ENCODE measurements around the gene ADAMTS14.

ADAMTS14 gene

GRCh38 chr10:70694418-70695141 is 22.3 kb downstream of the ADAMTS14 start:
- DNase-seq (ENCODE audit: low spot score) = no peak

GRCh38 chr10:70695241-70696030 is 23.1 kb downstream of the ADAMTS14 start:
- DNase-seq (ENCODE audit: low spot score) = no peak

GRCh38 chr10:70698211-70698610 is 25.9 kb downstream of the ADAMTS14 start:
- no peak for DNase-seq (ENCODE audit: low spot score)

- no peak for DNase-seq (ENCODE audit: low spot score)
Observed at GRCh38 chr10:70699063-70699658, 26.9 kb downstream of the ADAMTS14 start.

- DNase-seq (ENCODE audit: low spot score) = no peak
Observed at GRCh38 chr10:70699659-70700174, 27.4 kb downstream of the ADAMTS14 start.

- no peak for DNase-seq (ENCODE audit: low spot score)
Observed at GRCh38 chr10:70702190-70702763, 30.0 kb downstream of the ADAMTS14 start.

- no peak for DNase-seq (ENCODE audit: low spot score)
Observed at GRCh38 chr10:70704211-70704610, 31.9 kb downstream of the ADAMTS14 start.

- DNase-seq (ENCODE audit: low spot score) = no peak
Observed at GRCh38 chr10:70705121-70705861, 33.0 kb downstream of the ADAMTS14 start.

- DNase-seq (ENCODE audit: low spot score) = no peak
Observed at GRCh38 chr10:70711177-70711576, 38.9 kb downstream of the ADAMTS14 start.

- no peak for DNase-seq (ENCODE audit: low spot score)
Observed at GRCh38 chr10:70711911-70712310, 39.6 kb downstream of the ADAMTS14 start.

- DNase-seq (ENCODE audit: low spot score) = no peak
Observed at GRCh38 chr10:70714245-70714644, 41.9 kb downstream of the ADAMTS14 start.

GRCh38 chr10:70714951-70715350 is 42.6 kb downstream of the ADAMTS14 start:
- no peak for DNase-seq (ENCODE audit: low spot score)

- DNase-seq (ENCODE audit: low spot score) = peak; percentile 45
Observed at GRCh38 chr10:70715853-70716795, 43.8 kb downstream of the ADAMTS14 start.

- DNase-seq (ENCODE audit: low spot score) = no peak
Observed at GRCh38 chr10:70722820-70723424, 50.6 kb downstream of the ADAMTS14 start.

GRCh38 chr10:70723771-70724170 is 51.5 kb downstream of the ADAMTS14 start:
- no peak for DNase-seq (ENCODE audit: low spot score)

- DNase-seq (ENCODE audit: low spot score) = no peak
Observed at GRCh38 chr10:70726909-70727495, 54.7 kb downstream of the ADAMTS14 start.

GRCh38 chr10:70728328-70728727 is 56.0 kb downstream of the ADAMTS14 start:
- no peak for DNase-seq (ENCODE audit: low spot score)

- no peak for DNase-seq (ENCODE audit: low spot score)
Observed at GRCh38 chr10:70729763-70730357, 57.6 kb downstream of the ADAMTS14 start.

GRCh38 chr10:70730955-70731354 is 58.6 kb downstream of the ADAMTS14 start:
- no peak for DNase-seq (ENCODE audit: low spot score)

Data from D341Med (cell line).